GM19238 (cell line): ENCODE measurements around the gene H2AZ2.
"Not testable (repeated sequence)": the region's sequence is repeated elsewhere in the genome, so short reads cannot be mapped to it uniquely, and the experiment has no call there.

Source experiments
- DNase-seq: peaks from one replicate; pipeline ENCODE4 v3.0.0; 2011; ENCODE audit warnings: low spot score; ENCODE audit not compliant: insufficient read length

Gene H2AZ2

GRCh38 chr7:44847920-44848634 lies at the start of gene H2AZ2:
TSS of gene H2AZ2 (minus strand) at chr7:44848087. CDS start at chr7:44847971, 116 bp downstream.
- peak; percentile 94 for DNase-seq

- no peak for DNase-seq
Observed at GRCh38 chr7:44897309-44897708, 49.4 kb upstream of the H2AZ2 start.

- DNase-seq, result no peak
Observed at GRCh38 chr7:44894888-44895580, 47.1 kb upstream of the H2AZ2 start.

GRCh38 chr7:44893710-44894234 lies 45.9 kb upstream of the H2AZ2 start:
- DNase-seq, result no peak

GRCh38 chr7:44891791-44892190 lies 43.9 kb upstream of the H2AZ2 start:
- DNase-seq, result no peak

GRCh38 chr7:44891372-44891771 lies 43.5 kb upstream of the H2AZ2 start:
- no peak for DNase-seq

GRCh38 chr7:44889086-44889781 lies 41.3 kb upstream of the H2AZ2 start:
- DNase-seq, result no peak

- DNase-seq, result no peak
Observed at GRCh38 chr7:44887293-44887692, 39.4 kb upstream of the H2AZ2 start.

GRCh38 chr7:44885394-44886317 lies 37.8 kb upstream of the H2AZ2 start, which contains the start of gene PURB:
TSS of gene PURB (minus strand) at chr7:44885530. CDS start at chr7:44885348, 182 bp downstream.
- DNase-seq, result peak; percentile 91

- peak; percentile 24 for DNase-seq
Observed at GRCh38 chr7:44884621-44885393, 36.9 kb upstream of the H2AZ2 start.

GRCh38 chr7:44883961-44884620 lies 36.2 kb upstream of the H2AZ2 start:
- no peak for DNase-seq

GRCh38 chr7:44882899-44883298 lies 35.0 kb upstream of the H2AZ2 start:
- no peak for DNase-seq

GRCh38 chr7:44881610-44882009 lies 33.7 kb upstream of the H2AZ2 start:
- DNase-seq, result no peak

GRCh38 chr7:44881066-44881600 lies 33.2 kb upstream of the H2AZ2 start:
- no peak for DNase-seq

- no peak for DNase-seq
Observed at GRCh38 chr7:44880317-44881018, 32.6 kb upstream of the H2AZ2 start.

GRCh38 chr7:44876393-44876792 lies 28.5 kb upstream of the H2AZ2 start:
- no peak for DNase-seq

- no peak for DNase-seq
Observed at GRCh38 chr7:44875241-44875640, 27.4 kb upstream of the H2AZ2 start.

- DNase-seq, result no peak
Observed at GRCh38 chr7:44872787-44873186, 24.9 kb upstream of the H2AZ2 start.

- not testable (repeated sequence) for DNase-seq
Observed at GRCh38 chr7:44871918-44872317, 24.0 kb upstream of the H2AZ2 start.
